ENCODE results near the gene S100A2. TPM values are rescaled to one million over a fixed set of nuclear protein-coding genes. Genes with fewer than 3 reads are reported as not detected.
A peak's percentile ranks its signal among the peaks of the same experiment; 100 is the strongest.

Gene S100A2
- total RNA-seq, 4 donors from 2014 or later = 2.3 to 12.6 (median 4.2) TPM; not detected in 1

DNA sequence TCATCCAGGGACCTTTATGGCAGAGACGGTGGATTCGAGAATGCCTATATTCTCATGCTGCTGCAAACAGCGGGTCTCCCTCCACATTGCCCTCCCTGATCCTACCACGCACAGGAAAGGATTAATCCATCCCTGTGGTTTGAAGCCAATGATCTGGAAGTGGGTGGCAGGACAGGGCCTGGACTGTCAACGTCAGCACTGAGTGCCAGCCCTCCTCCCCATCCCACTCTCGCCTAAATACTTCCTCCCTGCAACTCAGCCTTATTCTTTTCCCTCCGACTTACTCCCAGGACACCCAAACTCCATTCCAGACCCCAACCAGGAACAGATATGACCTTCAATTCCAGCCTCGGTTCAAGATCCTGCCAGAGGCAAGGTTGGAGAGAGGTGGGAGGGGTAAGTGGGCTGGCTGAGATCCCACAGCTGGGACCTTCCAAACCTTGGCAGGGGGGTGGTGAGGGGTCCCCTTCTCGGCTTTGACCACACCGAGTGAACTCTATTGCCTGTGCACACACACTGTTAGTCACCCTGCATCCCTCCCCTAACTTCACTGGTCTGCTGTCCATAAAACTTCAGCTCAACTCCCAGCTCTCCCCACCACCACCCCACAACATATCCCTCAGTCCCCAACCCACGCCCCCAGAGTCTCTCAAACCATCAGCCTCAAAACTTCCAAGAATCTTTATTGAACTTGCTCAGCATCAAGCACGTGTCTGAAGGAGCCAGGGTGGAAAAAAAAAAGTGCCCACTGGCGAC, 22.5 kb downstream of the S100A2 start:
- H3K4me1 ChIP-seq = peaks cover 0 to 82% (median 55%) of the 10 kb centered on the region in 4 donors
- H3K9me3 ChIP-seq = no peaks in the 10 kb centered on the region
- DNase-seq (ENCODE audit: low spot score in 2 of 2) = no peak
- TF ChIP-seq EP300 (IDR thresholded peaks at IDR 0.05) = no peak
- no peak for TF ChIP-seq POLR2A (IDR thresholded peaks at IDR 0.05)
- TF ChIP-seq, protein P1, sequence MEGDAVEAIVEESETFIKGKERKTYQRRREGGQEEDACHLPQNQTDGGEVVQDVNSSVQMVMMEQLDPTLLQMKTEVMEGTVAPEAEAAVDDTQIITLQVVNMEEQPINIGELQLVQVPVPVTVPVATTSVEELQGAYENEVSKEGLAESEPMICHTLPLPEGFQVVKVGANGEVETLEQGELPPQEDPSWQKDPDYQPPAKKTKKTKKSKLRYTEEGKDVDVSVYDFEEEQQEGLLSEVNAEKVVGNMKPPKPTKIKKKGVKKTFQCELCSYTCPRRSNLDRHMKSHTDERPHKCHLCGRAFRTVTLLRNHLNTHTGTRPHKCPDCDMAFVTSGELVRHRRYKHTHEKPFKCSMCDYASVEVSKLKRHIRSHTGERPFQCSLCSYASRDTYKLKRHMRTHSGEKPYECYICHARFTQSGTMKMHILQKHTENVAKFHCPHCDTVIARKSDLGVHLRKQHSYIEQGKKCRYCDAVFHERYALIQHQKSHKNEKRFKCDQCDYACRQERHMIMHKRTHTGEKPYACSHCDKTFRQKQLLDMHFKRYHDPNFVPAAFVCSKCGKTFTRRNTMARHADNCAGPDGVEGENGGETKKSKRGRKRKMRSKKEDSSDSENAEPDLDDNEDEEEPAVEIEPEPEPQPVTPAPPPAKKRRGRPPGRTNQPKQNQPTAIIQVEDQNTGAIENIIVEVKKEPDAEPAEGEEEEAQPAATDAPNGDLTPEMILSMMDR (IDR thresholded peaks at IDR 0.05) = no peak
- H3K27me3 ChIP-seq = no peaks in the 10 kb centered on the region
- peak overlapping the region; percentile 63 to 97 (median 82) for H3K27ac ChIP-seq
- 51 to 54% methylated on average over 13 of the region's 13 CpGs for WGBS, 2 donors
- H3K4me3 ChIP-seq = no peak overlapping the region
- no peaks in the 10 kb centered on the region for H3K36me3 ChIP-seq

DNA sequence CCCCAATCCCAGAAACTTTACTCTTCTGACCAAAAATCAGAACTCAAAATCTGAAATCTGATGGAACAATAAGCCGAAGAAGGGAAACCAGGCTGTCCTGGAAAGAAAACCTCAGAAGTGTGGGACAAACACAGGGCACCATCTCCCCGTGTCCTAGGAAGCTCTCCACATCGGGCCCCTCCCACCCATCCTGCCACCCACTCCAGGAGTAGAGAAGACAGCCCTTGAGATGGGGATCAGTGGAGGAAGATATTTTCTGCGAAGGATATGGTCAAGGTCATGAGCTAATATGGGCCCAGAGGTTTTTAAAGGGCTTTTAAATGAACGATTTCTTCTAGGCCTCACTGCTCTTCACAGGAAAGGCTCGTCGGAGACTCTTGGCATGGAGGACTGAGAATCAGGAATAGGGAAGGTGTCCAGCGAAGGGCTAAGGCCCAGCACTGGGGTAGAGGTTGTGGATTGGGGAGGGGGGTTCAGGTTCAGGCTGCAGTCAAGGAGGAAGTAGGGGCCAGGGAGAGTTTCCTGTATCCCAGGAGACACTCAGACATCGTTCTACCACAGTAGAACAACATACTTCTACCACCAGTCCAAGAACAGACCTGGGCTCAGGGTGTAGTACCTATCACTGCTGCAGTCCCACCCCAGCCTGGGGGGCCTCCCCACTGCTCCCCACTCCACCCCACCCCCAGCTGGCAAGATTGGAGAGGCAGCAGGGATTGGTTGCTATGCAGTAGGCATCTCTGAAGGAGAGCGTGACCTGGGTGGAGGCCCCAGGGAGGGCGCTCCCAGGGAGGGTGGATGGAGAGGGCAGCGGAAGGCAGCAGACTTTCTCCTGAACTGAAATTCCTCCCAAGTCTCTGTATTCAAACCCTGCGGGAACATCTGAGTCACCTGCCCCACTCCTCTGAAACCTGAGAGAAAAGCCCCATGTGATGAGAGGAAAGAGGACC, 23.7 kb downstream of the S100A2 start:
- H3K27ac ChIP-seq = peak overlapping the region in 3 of 4 donors; percentile 31 to 97 (median 88)
- H3K36me3 ChIP-seq = no peaks in the 10 kb centered on the region
- no peaks in the 10 kb centered on the region for H3K27me3 ChIP-seq
- H3K4me1 ChIP-seq = peaks cover 0 to 72% (median 46%) of the 10 kb centered on the region in 4 donors
- no peak overlapping the region for H3K4me3 ChIP-seq
- WGBS, 2 donors = 62 to 67% methylated on average over 13 of the region's 13 CpGs
- DNase-seq (ENCODE audit: low spot score in 2 of 2) = no peak
- no peaks in the 10 kb centered on the region for H3K9me3 ChIP-seq
- TF ChIP-seq EP300 (IDR thresholded peaks at IDR 0.05) = no peak
- TF ChIP-seq, protein P1 (IDR thresholded peaks at IDR 0.05) = no peak
- no peak for TF ChIP-seq POLR2A (IDR thresholded peaks at IDR 0.05)

DNA sequence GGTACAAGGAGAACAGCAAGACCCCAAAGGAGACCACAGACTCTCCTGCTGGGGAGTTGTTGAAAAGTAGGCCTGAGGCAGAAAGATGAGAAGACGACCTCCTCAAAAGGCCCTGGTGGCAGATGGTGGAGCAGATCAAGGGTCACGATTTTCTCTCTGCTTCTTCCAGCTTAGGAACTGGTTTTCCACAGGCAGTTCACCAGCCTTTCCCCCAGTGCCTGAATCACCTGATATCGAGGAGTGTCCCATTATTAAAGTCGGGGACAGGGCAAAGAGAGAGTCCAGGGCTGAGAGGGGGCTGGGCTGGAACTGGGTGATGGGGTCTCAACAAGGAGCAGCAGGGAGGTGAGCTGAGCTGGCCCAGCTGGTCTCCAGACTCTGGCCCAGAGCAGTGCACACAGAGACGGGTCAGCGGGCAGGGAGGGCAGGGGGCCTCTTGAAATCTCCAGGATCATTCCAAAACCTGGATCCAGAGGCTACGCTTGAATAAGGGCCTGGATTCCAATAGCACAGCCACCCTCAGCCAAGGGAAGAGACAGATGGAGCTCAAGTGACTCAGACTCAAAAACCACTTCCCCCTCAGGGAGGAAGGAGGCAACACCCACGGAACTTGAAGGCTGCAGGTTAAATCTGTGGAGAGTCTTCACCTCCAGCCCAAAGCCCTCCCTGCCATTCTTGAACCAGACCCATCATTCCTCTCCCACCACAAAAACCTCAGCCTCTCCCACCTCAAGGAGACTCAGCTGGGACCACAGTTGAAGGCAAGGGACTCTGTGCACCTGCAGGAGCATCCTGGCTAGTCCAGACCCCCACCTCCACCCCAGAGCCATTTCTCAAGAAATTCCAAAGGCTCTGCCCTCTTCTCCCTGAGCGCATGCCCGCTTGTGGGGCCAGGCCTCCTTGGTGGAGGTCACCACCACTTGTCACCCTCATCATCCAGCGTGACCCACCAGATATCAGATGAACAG, 25.0 kb downstream of the S100A2 start, which contains the start of gene S100A5:
TSS of gene S100A5 (minus strand) at position 541 of the 968 bp plus-strand sequence. CDS start 743 bp downstream, outside the sequence.
- H3K9me3 ChIP-seq = no peaks in the 10 kb centered on the region
- DNase-seq (ENCODE audit: low spot score in 2 of 2) = no peak
- no peak within 1 kb of the TSS for H3K4me3 ChIP-seq
- WGBS, 2 donors = 71 to 75% methylated on average over 11 of the region's 11 CpGs
- TF ChIP-seq, protein P1 (IDR thresholded peaks at IDR 0.05) = no peak
- TF ChIP-seq EP300 (IDR thresholded peaks at IDR 0.05) (no peak), POLR2A (IDR thresholded peaks at IDR 0.05) (no peak)
- H3K27ac ChIP-seq = peak within 1 kb of the TSS in 3 of 4 donors; percentile 31 to 97 (median 88)
- H3K4me1 ChIP-seq = peaks cover 0 to 67% (median 42%) of the 10 kb centered on the region in 4 donors
- no peaks in the 10 kb centered on the region for H3K36me3 ChIP-seq
- H3K27me3 ChIP-seq = no peaks in the 10 kb centered on the region

DNA sequence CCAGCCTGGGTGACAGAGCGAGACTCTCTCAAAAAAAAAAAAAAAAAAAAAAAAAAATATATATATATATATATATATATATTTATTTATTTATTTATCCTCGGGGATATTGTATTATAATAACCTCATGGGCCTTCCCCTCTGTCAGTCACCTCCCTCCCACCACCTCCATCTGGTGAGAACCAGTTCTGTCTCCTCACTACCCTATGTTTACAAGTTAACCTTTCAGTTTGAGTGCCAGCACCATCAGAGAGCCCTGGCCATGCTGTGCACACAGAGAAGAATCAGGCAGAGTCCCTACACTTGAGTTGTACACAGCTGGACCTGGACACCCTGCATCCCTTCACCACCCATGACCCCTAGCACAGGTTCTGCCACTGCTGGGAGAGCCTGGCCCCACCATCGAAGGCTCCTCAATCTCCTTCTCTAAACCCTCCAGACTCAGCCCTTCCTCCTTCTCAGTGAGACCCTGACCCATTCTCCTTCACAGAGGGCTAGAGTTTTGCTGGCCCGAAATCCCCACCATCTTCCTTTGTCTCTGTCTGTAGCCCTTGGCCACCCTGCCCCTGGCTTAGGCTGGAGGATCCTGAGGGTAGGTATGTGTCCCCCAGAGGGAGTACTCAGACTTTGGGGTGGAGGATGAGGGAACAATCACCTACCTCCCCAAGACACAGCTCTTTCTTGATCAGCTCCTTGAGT, 26.1 kb downstream of the S100A2 start:
- no peak for DNase-seq (ENCODE audit: low spot score in 2 of 2)
- H3K4me1 ChIP-seq = peaks cover 0 to 62% (median 33%) of the 10 kb centered on the region in 4 donors
- TF ChIP-seq POLR2A (IDR thresholded peaks at IDR 0.05) = no peak

More for the DNA sequence above, 26.1 kb downstream of the S100A2 start:
- Histone ChIP-seq H3K27me3 (no peaks in the 10 kb centered on the region), H3K36me3 (no peaks in the 10 kb centered on the region), H3K4me3 (no peak overlapping the region), H3K9me3 (no peaks in the 10 kb centered on the region), H3K27ac (peak overlapping the region in 1 of 4 donors; percentile 88)
- WGBS, 2 donors = 80 to 85% methylated on average over 4 of the region's 4 CpGs

All from tibial nerve (tissue), 4 donors.